Neutrophil (primary cell): ENCODE data around the gene GGCX.
"Not testable (repeated sequence)": the region's sequence is repeated elsewhere in the genome, so short reads cannot be mapped to it uniquely, and the experiment has no call there.

Experiments used
- H3K27ac ChIP-seq: fragments of 200-600 bp; sonication (generic); 2 replicates; pipeline ENCODE4 v1.5.1; 2016; ENCODE audit warnings: mild to moderate bottlenecking, moderate library complexity
- H3K27me3 ChIP-seq: fragments of 200-600 bp; sonication (generic); 2 replicates; pipeline ENCODE4 v1.6.0; 2016; ENCODE audit warnings: mild to moderate bottlenecking
- H3K36me3 ChIP-seq: fragments of 200-600 bp; sonication (generic); 2 replicates; pipeline ENCODE4 v1.5.1; 2017
- H3K4me1 ChIP-seq, 2 experiments: fragments of 200-600 bp in 1 of 2; sonication (generic) in 1 of 2; 1 replicate in 1 of 2; 2 replicates in 1 of 2; pipeline versions ENCODE4 v1.5.1 to v1.6.1; 2013 to 2016; ENCODE audit warnings: low read depth in 1 of 2, low read length in 1 of 2, mild to moderate bottlenecking in 1 of 2, moderate library complexity in 1 of 2; ENCODE audit not compliant: control insufficient read depth in 1 of 2, insufficient read depth in 1 of 2
- H3K4me3 ChIP-seq, 2 experiments: fragments of 200-600 bp in 1 of 2; sonication (generic) in 1 of 2; 1 replicate in 1 of 2; 2 replicates in 1 of 2; pipeline ENCODE4 v1.5.1; 2013 to 2016; ENCODE audit warnings: low read depth in 1 of 2, low read length in 1 of 2, mild to moderate bottlenecking in 1 of 2, moderate library complexity in 1 of 2
- H3K9me3 ChIP-seq: fragments of 200-600 bp; sonication (generic); 2 replicates; pipeline ENCODE4 v1.5.1; 2016
- TF ChIP-seq, protein P1 (sequence below): fragments of 200-600 bp; sonication (generic); IDR thresholded peaks from 2 replicates; pipeline ENCODE4 v1.5.1; 2016; ENCODE audit warnings: antibody characterized with exemption

The GGCX gene

DNA sequence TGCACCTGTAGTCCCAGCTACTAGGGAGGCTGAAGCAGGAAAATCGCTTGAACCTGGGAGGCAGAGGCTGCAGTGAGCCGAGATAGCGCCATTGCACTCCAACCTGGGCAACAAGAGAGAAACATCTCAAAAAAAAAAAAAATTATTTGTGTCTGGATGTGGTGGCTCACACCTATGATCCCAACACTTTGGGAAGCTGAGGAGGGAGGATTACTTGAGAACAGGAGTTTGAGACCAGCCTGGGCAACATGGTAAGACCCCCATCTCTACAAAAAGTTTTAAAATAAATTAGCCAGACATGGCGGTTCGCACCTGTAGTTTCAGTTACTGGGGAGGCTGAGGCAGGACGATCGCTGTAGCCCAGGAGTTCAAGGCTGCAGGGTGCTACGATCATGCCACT is 14.4 kb upstream of the GGCX start:
- no peaks in the 10 kb centered on the region for H3K36me3 ChIP-seq
- H3K4me3 ChIP-seq, result no peak overlapping the region
- H3K9me3 ChIP-seq, result no peaks in the 10 kb centered on the region
- H3K4me1 ChIP-seq, result peaks cover 36 to 37% of the 10 kb centered on the region in 2 experiments
- H3K27me3 ChIP-seq, result no peaks in the 10 kb centered on the region
- no peak overlapping the region for H3K27ac ChIP-seq
- TF ChIP-seq, protein P1, sequence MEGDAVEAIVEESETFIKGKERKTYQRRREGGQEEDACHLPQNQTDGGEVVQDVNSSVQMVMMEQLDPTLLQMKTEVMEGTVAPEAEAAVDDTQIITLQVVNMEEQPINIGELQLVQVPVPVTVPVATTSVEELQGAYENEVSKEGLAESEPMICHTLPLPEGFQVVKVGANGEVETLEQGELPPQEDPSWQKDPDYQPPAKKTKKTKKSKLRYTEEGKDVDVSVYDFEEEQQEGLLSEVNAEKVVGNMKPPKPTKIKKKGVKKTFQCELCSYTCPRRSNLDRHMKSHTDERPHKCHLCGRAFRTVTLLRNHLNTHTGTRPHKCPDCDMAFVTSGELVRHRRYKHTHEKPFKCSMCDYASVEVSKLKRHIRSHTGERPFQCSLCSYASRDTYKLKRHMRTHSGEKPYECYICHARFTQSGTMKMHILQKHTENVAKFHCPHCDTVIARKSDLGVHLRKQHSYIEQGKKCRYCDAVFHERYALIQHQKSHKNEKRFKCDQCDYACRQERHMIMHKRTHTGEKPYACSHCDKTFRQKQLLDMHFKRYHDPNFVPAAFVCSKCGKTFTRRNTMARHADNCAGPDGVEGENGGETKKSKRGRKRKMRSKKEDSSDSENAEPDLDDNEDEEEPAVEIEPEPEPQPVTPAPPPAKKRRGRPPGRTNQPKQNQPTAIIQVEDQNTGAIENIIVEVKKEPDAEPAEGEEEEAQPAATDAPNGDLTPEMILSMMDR, result no peak

GRCh38 chr2:85566265-85566664 is 5.0 kb upstream of the GGCX start:
- TF ChIP-seq, protein P1, result no peak
- H3K4me1 ChIP-seq, result peaks cover 7 to 11% of the 10 kb centered on the region in 2 experiments
- H3K27me3 ChIP-seq, result no peaks in the 10 kb centered on the region
- no peak overlapping the region for H3K4me3 ChIP-seq
- no peak overlapping the region for H3K27ac ChIP-seq
- H3K9me3 ChIP-seq, result no peaks in the 10 kb centered on the region
- no peaks in the 10 kb centered on the region for H3K36me3 ChIP-seq

DNA sequence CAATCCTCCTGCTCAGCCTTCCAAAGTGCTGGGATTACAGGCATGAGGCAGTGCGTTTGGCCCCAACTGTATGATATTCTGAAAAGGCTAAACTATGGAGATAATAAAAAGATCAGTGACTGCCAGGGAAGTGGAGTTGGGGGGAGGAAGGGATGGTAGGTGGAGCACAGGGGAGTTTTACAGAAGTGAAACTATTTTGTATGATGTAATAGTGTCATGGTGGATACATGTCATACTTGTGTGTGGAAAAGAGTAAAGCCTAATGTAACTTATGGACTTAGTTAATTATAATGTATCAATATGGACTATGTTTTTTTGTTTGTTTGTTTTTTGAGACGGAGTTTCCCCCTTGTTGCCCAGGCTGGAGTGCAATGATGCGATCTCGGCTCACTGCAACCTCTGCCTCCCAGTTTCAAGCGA is 2.9 kb upstream of the GGCX start:
- no peak overlapping the region for H3K4me3 ChIP-seq
- peaks cover 18 to 21% of the 10 kb centered on the region in 2 experiments for H3K4me1 ChIP-seq
- H3K27me3 ChIP-seq, result no peaks in the 10 kb centered on the region
- H3K27ac ChIP-seq, result no peak overlapping the region
- H3K9me3 ChIP-seq, result no peaks in the 10 kb centered on the region
- TF ChIP-seq, protein P1, result no peak
- no peaks in the 10 kb centered on the region for H3K36me3 ChIP-seq

GRCh38 chr2:85560812-85561279 is 447 bp downstream of the GGCX start:
- Histone ChIP-seq H3K27me3 (no peaks in the 10 kb centered on the region), H3K27ac (peak overlapping the region; percentile 82)
- TF ChIP-seq, protein P1, result no peak

DNA sequence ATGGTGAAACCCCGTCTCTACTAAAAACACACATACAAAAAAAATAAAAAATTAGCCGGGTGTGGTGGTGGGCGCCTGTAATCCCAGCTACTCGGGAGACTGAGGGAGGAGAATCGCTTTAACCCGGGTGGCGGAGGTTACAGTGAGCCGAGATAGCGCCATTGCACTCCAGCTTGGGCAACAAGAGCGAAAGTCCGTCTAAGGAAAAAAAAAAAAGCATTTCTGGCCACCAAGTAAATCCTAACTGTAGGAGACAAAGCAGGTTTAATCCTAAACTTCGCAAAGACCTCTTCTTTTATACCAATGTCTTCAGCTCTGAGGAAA is 928 bp downstream of the GGCX start:
- Histone ChIP-seq H3K4me1 (peaks cover 18 to 21% of the 10 kb centered on the region in 2 experiments), H3K4me3 (peak overlapping the region in 1 of 2 experiments; percentile 74)
- not testable (repeated sequence) for H3K27ac ChIP-seq, H3K36me3 ChIP-seq, H3K27me3 ChIP-seq, H3K9me3 ChIP-seq

More at GRCh38 chr2:85560812-85561279, 447 bp downstream of the GGCX start:
- no peaks in the 10 kb centered on the region for H3K36me3 ChIP-seq
- no peaks in the 10 kb centered on the region for H3K9me3 ChIP-seq
- H3K4me3 ChIP-seq, result peak overlapping the region; percentile 74 to 94
- peaks cover 18 to 21% of the 10 kb centered on the region in 2 experiments for H3K4me1 ChIP-seq

DNA sequence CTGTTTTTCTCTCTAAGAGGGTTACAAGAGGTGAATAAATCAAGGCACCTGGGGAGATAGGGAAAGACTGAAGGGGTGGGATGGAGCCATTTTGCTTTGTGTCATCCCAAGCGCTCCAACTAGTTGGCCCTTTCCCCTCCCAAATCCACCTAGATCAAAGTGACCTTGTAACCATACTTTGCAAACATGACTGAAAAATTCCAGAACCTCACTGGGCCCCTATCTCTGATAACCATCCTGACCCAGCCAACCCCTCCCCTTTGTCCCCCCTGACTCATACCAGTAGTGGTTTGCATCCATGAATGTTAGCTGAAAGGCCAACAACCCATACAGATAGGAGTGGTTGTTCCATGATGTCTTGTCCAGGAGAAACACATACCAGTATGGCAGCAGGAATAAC is 3.1 kb downstream of the GGCX start:
- Histone ChIP-seq H3K27ac (no peak overlapping the region), H3K9me3 (no peaks in the 10 kb centered on the region), H3K4me3 (no peak overlapping the region), H3K27me3 (no peaks in the 10 kb centered on the region), H3K4me1 (peaks cover 13 to 15% of the 10 kb centered on the region in 2 experiments), H3K36me3 (peaks cover 22% of the 10 kb centered on the region)
- TF ChIP-seq, protein P1, result no peak
